K562 (cell line): ENCODE measurements around the gene SGCG.

Experiments
- PYGO2 ChIP-seq: fragments of 450-650 bp; IDR thresholded peaks from 2 replicates; pipeline ENCODE4 v1.6.1; 2016; ENCODE audit warnings: mild to moderate bottlenecking, missing genetic modification characterization, moderate library complexity, missing compliant biosample characterization
- RAD21 ChIP-seq, 2 experiments: fragments of 250-450 bp in 1 of 2; fragments of 450-650 bp in 1 of 2; sonication (Bioruptor Pico) in 1 of 2; formaldehyde crosslinking in 1 of 2; IDR thresholded peaks in 1 of 2; conservative IDR thresholded peaks in 1 of 2; 2 replicates each; pipeline versions ENCODE4 v1.4.0 to v1.8.0; 2020 to 2022; ENCODE audit warnings: mild to moderate bottlenecking in 2 of 2, moderate library complexity in 1 of 2
- RFX5 ChIP-seq: IDR thresholded peaks from 2 replicates; pipeline ENCODE4 v1.6.1; 2011; ENCODE audit warnings: low read depth, mild to moderate bottlenecking, improper control_type of control experiment, low read length
- STAT5A ChIP-seq: IDR thresholded peaks from 2 replicates; pipeline ENCODE4 v1.6.1; 2012; ENCODE audit warnings: low read length, inconsistent platforms, borderline replicate concordance
- ZNF12 ChIP-seq: sonication (generic); formaldehyde crosslinking; IDR thresholded peaks from 2 replicates; pipeline ENCODE4 v1.4.0; 2020; ENCODE audit warnings: mild to moderate bottlenecking, missing genetic modification reagents
- TF ChIP-seq, protein P1 (sequence below), 2 experiments: fragments of 450-650 bp; formaldehyde crosslinking in 1 of 2; IDR thresholded peaks; 2 replicates each; pipeline versions ENCODE4 v1.4.0 to v1.6.1; 2014 to 2020; ENCODE audit warnings: mild to moderate bottlenecking in 2 of 2, borderline replicate concordance in 1 of 2, low read depth in 1 of 2

DNA sequence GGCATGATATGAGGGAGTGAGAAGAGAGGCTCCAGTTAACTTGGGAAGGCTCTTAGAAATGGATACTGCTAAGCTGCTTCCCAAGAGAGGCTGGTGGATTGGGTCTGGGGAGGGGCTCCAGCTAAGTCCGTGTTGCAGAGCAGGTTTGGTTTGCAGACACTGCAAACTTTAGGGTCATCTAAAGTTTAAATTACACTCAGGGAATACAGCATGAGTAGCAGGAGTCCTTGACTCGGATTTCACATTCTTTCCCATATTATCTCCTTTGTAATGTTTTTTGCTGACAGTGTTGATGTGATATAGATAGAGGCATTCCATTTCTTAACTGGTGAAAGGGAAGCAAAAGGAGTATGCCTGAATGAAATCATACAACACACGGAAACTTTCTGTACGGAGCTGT is 31.9 kb downstream of the SGCG start:
- no peak for TF ChIP-seq ZNF12 (CRISPR knock-in tag)
- TF ChIP-seq, protein P1, sequence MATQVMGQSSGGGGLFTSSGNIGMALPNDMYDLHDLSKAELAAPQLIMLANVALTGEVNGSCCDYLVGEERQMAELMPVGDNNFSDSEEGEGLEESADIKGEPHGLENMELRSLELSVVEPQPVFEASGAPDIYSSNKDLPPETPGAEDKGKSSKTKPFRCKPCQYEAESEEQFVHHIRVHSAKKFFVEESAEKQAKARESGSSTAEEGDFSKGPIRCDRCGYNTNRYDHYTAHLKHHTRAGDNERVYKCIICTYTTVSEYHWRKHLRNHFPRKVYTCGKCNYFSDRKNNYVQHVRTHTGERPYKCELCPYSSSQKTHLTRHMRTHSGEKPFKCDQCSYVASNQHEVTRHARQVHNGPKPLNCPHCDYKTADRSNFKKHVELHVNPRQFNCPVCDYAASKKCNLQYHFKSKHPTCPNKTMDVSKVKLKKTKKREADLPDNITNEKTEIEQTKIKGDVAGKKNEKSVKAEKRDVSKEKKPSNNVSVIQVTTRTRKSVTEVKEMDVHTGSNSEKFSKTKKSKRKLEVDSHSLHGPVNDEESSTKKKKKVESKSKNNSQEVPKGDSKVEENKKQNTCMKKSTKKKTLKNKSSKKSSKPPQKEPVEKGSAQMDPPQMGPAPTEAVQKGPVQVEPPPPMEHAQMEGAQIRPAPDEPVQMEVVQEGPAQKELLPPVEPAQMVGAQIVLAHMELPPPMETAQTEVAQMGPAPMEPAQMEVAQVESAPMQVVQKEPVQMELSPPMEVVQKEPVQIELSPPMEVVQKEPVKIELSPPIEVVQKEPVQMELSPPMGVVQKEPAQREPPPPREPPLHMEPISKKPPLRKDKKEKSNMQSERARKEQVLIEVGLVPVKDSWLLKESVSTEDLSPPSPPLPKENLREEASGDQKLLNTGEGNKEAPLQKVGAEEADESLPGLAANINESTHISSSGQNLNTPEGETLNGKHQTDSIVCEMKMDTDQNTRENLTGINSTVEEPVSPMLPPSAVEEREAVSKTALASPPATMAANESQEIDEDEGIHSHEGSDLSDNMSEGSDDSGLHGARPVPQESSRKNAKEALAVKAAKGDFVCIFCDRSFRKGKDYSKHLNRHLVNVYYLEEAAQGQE (IDR thresholded peaks at IDR 0.05; ENCODE audit: borderline replicate concordance), result no peak
- TF ChIP-seq, protein P1 (CRISPR knock-in tag; IDR thresholded peaks at IDR 0.05; ENCODE audit: low read depth), result no peak
- no peak for TF ChIP-seq PYGO2 (tag)
- no peak for TF ChIP-seq RAD21 (CRISPR knock-in tag; conservative IDR thresholded peaks at IDR 0.05 in 1 of 2, IDR thresholded peaks at IDR 0.05 in 1 of 2)
- no peak for TF ChIP-seq RFX5
- no peak for TF ChIP-seq STAT5A
